HG02938 (cell line): ENCODE measurements around the gene CCDC14.
"Not testable (repeated sequence)": the region's sequence is repeated elsewhere in the genome, so short reads cannot be mapped to it uniquely, and the experiment has no call there.

ENCODE experiments used
- ATAC-seq: cut with Tn5 transposase; IDR thresholded peaks from one replicate; pipeline ENCODE4 v1.9.1; 2021; ENCODE audit warnings: mild to moderate bottlenecking, moderate library complexity; ENCODE audit not compliant: unreplicated experiment

The CCDC14 gene

DNA sequence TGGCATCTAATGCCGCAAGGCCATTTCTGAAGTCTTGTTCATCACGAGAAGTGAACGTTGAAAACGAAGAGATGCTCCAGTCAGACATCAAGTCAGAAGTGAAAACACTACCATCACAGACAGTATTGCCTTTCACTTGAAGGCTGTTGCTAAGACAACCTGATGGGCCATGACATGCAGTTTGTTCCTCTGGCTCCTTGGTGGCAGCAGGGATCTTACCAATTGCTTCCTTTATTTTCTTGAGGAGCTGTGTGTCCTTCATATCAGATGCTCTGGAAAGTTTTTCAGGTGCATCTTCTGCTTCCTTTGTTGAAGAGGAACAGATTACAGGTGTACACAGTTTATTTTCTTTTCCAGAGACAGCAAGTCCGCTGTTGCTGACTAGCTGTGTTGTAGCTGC, 46.2 kb downstream of the CCDC14 start:
- ATAC-seq, result no peak

DNA sequence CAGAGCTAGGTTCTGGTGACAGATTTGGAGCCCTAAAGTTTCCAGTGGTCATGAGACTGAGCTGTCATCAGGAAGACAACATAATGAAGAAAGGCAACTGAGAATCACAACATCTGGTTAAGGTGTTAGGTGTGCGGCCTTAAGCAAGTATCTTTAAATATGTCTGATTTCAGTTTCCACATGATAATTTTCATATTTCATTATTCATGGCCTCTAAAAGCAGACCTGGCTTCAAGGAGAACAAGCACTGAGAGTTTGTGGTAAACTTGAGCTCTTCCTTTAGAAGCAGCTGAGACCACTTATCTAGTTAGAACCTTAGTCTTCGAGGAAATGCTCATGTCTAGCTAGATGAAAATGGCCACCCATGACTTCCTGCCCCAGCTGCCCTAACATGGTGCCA, 51.2 kb downstream of the CCDC14 start:
- no peak for ATAC-seq

DNA sequence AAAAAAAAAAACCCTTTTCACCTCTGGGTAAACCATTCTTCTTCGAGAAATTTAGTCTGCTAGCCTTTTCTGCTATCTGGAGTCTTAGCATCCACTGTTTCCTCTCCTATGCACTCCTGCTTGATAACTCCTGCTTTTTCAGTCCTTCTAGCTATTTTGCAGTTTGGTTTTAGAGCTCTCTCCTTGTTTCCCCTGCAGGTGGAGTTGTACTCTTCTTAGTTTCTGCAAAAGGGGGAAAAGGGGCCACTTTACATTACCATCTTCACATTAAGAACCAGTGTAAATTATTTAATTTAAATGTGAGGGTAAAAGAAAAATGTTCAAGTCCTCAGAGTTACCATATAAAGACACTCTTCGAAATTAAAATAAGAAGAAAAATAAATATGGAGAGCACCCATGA, 53.3 kb downstream of the CCDC14 start:
- ATAC-seq, result no peak

DNA sequence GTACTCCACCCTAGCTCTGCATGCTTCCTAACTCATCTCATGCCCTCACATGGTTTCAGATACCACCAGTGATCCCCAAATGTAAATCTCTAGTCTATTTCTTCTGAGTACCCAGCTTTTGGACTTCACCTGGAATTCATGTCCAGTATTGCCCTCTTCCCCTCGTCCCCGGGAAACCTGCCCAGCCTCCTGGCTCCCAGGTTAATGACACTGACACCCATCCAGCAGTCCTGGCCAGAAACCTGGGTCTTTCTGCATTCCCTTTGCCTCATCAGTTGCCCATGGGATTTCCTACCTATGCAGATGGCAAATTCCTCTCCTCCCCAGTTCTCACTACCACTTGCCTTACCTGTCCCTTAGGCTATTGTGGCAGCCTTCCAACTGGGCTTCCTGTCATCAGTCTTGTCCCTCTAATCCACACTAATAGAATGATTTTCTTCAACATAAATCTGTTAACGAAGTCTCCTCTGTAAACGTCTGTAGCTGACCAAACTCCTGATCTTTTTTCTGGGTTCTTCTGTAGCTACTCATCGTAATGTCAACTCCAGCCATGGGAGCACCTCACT, 61.6 kb downstream of the CCDC14 start:
- no peak for ATAC-seq

DNA sequence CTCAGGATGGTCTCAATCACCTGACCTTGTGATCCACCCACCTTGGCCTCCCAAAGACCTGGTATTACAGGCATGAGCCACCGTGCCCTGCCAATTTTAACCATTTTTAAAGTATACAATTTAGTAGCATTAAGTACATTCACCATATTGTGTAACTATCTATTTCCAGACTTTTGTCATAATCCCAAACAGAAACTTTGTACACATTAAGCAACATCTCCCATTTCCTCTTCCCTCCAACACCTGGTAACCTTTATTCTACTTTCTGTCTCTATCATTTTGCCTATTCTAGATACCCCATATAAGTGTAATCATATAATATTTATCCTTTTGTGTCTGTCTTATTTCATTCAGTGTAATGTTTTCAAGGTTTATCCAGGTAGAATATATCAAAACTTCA, 68.0 kb downstream of the CCDC14 start:
- no peak for ATAC-seq

GRCh38 chr3:123892195-123892594, 68.8 kb downstream of the CCDC14 start:
- ATAC-seq, result no peak

GRCh38 chr3:123890991-123891390, 70.0 kb downstream of the CCDC14 start:
- ATAC-seq, result not testable (repeated sequence)

- not testable (repeated sequence) for ATAC-seq
Measured at GRCh38 chr3:123890162-123890561, 70.9 kb downstream of the CCDC14 start.

- no peak for ATAC-seq
Measured at GRCh38 chr3:123884993-123885392, 76.0 kb downstream of the CCDC14 start.

DNA sequence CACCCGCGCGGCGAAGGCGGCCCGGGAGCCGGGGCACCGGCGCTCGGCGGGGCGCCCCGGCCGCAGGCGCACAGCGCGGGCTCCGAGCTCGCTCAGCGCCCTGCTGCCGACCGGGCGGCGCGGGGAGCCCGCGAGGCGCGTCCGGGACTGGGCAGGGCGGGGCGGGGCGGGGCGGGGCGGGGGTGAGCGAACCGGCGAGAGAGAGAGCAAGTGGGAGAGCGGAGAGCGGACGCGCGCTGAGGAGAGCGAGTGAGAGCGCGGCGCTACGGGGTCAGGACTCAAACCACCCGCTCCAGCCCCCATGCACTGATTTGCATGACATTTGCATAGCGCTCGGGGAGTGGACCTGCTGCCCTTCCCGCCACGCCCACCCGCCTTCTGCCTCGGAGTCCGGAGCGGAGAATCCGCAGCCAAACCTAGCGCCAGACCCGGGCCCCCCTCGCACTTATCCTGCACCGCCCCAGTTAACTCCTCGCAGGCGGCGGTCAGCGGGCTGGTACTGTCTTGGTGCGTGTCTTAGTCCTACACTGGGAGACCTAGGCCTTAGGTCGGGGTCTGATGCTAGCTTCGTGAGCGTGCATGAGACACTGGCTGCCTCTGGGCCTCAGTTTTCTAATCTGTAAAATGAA, 76.7 kb downstream of the CCDC14 start, which contains the start of gene MYLK:
TSS of gene MYLK (minus strand) at position 130 of the 629 bp plus-strand sequence. CDS start 90,491 bp downstream, outside the sequence.
- peak; percentile 70 for ATAC-seq

DNA sequence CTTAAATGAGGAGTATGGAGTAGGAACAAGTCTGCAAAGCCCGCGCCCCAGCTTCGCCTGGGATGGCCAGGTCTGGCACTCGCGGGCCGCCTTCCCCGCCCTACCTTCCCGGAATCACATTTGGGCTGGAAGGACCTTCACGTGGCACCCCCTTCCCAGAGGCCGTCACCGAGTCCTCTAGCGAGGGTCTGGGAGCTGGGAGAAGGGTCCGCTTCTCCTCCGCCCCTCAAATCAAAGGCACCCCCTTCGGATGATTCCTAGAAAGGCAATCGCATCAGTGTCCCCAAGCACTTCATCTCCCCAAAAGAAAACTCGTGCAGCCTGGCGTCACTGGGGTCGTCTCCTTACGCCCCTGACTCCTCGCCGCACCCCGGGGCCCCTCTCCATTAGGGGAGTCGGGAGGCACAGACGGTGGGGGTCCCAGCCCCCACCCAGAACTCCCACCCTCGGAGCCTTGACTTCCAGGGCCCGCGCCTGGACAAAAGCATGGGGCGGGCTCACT, 77.3 kb downstream of the CCDC14 start:
- ATAC-seq, result no peak

DNA sequence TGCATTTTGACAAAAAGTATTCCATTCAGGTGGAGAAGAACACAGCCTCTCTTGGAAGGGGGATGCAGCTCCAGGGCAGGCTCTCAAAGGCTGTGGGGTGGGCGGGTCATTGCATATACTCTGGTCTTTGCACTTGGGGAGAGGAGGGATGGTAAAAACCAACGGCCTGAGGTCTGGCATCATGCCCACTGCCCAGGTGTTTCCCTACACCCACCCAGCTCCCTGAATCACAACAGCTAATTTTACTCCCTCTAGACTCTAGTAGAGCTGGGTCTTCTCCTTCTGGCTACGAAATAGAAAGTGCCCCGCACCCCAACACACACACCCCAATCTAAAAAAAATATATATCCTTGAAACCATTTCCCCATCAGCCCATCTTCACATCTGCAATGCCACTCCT, 77.9 kb downstream of the CCDC14 start:
- ATAC-seq, result no peak

DNA sequence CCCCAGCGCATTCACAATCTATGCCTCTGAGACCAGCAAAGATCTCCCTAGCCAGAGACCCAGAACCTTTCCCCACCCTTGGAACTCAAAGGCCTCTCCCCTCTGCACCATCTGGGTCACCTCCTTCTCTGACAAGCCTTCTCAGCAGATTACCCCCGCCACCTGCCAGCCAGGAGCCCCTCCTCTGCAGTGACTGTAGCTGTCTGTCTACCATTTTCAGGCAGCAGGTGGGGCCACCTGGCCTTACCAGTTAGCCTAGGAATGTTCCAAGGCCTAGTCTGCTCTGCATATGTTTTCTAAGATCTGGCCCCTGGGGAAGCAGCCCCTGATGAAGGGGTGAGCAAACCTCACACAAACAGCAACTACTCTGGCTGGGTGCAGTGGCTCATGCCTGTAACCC, 79.3 kb downstream of the CCDC14 start:
- no peak for ATAC-seq

- no peak for ATAC-seq
Measured at GRCh38 chr3:123880998-123881561, 79.9 kb downstream of the CCDC14 start.

GRCh38 chr3:123878807-123879206, 82.2 kb downstream of the CCDC14 start:
- ATAC-seq, result no peak

GRCh38 chr3:123877965-123878364, 83.1 kb downstream of the CCDC14 start:
- ATAC-seq, result no peak

DNA sequence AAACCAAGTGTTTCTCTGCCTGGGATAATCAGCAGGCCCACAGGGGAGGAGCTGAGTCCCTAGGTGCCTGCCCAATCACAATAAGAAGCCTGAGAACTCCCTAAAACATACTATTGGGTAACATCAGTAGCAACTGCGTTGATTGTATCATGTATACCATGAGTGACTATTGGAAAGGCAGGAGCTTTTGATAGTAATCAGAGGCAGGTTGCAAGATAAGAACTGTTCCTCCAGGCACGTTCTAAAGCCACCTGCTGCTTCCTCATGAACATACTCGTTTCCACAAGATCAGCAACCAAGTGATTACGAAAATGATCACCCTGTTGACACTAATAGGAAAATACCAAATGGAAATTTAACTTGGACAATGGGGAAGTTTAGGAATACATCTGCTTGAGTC, 83.6 kb downstream of the CCDC14 start:
- ATAC-seq, result no peak

GRCh38 chr3:123876858-123877257, 84.2 kb downstream of the CCDC14 start:
- ATAC-seq, result no peak

DNA sequence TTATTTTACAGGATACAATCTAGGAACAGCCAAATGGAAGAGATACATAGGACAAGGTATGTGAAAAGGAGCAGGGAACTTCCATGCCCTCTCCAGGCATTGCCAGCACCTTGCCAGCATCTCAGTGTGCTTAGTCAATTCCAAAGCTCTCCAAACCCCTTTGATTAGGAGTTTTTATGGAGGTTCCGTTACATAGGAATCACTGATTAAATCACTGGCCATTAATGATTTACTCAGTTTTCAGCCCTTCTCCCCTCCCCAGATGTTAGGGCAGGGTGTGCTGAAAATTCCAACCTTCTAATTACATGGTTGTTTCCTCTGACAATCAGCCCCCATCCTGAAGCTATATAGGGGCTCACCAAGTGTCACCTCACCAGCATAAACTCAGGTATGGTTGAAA, 88.4 kb downstream of the CCDC14 start:
- no peak for ATAC-seq

GRCh38 chr3:123871946-123872345, 89.1 kb downstream of the CCDC14 start:
- no peak for ATAC-seq

DNA sequence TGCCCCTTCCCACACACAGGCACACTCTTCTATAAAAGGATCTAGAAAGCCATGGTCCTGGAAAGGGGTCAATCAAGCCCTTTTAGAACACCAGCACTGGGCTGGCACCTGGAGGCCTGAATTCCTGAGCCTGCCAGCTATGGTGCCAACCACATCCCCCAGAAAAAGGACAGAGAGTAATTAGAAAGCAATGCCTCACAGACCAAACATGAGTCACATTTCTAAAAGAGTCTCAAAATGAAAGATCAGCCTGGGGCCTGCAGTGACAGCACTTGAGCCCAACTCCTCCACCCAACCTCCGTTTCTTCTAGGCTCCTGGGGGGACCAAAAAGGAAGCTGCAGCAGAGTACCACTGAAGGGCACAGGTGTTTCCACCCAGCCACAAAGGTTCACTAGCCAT, 91.0 kb downstream of the CCDC14 start:
- ATAC-seq, result no peak

GRCh38 chr3:123869165-123869564, 91.9 kb downstream of the CCDC14 start:
- no peak for ATAC-seq
